ENCODE measurements around the gene USP15.

Gene USP15

GRCh38 chr12:62249419-62249818 is 10.8 kb upstream of the USP15 start:
- H3K27me3 ChIP-seq (ENCODE audit: control insufficient read depth, insufficient read depth, low read length), result no peaks in the 10 kb centered on the region

GRCh38 chr12:62250671-62251608 is 9.3 kb upstream of the USP15 start:
- Histone ChIP-seq H3K9me3 (ENCODE audit: control insufficient read depth, low read length) (no peaks in the 10 kb centered on the region), H3K27ac (no peak overlapping the region), H3K79me2 (no peaks in the 10 kb centered on the region), H2AFZ (no peak overlapping the region), H3K4me3 (ENCODE audit: low read depth, low read length) (no peak overlapping the region), H3K4me2 (ENCODE audit: low read length) (no peak overlapping the region), H3K9ac (no peak overlapping the region), H3K4me1 (no peaks in the 10 kb centered on the region), H3K27me3 (ENCODE audit: control insufficient read depth, insufficient read depth, low read length) (no peaks in the 10 kb centered on the region), H3K36me3 (ENCODE audit: control insufficient read depth, insufficient read depth, low read length) (no peaks in the 10 kb centered on the region)
- no peak for TF ChIP-seq CTCF (IDR thresholded peaks at IDR 0.05)

More at GRCh38 chr12:62249419-62249818, 10.8 kb upstream of the USP15 start:
- Histone ChIP-seq H3K79me2 (no peaks in the 10 kb centered on the region), H3K36me3 (ENCODE audit: control insufficient read depth, insufficient read depth, low read length) (no peaks in the 10 kb centered on the region), H2AFZ (no peak overlapping the region), H3K27ac (no peak overlapping the region), H3K9ac (no peak overlapping the region), H3K9me3 (ENCODE audit: control insufficient read depth, low read length) (no peaks in the 10 kb centered on the region), H3K4me1 (no peaks in the 10 kb centered on the region), H3K4me3 (ENCODE audit: low read depth, low read length) (no peak overlapping the region), H3K4me2 (ENCODE audit: low read length) (no peak overlapping the region)
- no peak for TF ChIP-seq CTCF (IDR thresholded peaks at IDR 0.05)

DNA sequence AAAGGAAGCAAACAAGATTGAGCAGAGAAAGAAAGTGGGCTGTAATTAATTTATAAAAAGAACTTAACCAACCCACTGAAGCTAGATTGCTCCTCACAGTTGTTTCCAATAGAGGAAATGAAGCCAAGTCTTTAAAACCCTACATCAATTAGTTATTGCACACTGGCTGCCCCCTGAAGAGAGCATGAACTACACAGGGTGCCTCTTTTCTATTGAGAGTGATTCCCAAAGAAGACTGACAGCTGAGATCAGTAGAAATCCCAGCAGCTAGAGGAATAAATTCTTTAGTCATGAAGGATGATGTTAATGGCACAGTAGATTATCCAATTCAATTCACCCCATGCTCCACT is 8.6 kb upstream of the USP15 start:
- H3K27ac ChIP-seq, result no peak overlapping the region
- no peak overlapping the region for H2AFZ ChIP-seq
- H3K36me3 ChIP-seq (ENCODE audit: control insufficient read depth, insufficient read depth, low read length), result no peaks in the 10 kb centered on the region
- H3K27me3 ChIP-seq (ENCODE audit: control insufficient read depth, insufficient read depth, low read length), result no peaks in the 10 kb centered on the region
- H3K4me2 ChIP-seq (ENCODE audit: low read length), result no peak overlapping the region
- no peak overlapping the region for H3K4me3 ChIP-seq (ENCODE audit: low read depth, low read length)
- no peaks in the 10 kb centered on the region for H3K9me3 ChIP-seq (ENCODE audit: control insufficient read depth, low read length)
- H3K9ac ChIP-seq, result no peak overlapping the region
- H3K4me1 ChIP-seq, result no peaks in the 10 kb centered on the region
- TF ChIP-seq CTCF (IDR thresholded peaks at IDR 0.05), result no peak
- no peaks in the 10 kb centered on the region for H3K79me2 ChIP-seq

GRCh38 chr12:62252576-62252975 is 7.6 kb upstream of the USP15 start:
- no peaks in the 10 kb centered on the region for H3K9me3 ChIP-seq (ENCODE audit: control insufficient read depth, low read length)
- no peak overlapping the region for H3K4me2 ChIP-seq (ENCODE audit: low read length)
- no peak overlapping the region for H3K27ac ChIP-seq
- no peaks in the 10 kb centered on the region for H3K36me3 ChIP-seq (ENCODE audit: control insufficient read depth, insufficient read depth, low read length)
- H2AFZ ChIP-seq, result no peak overlapping the region
- H3K79me2 ChIP-seq, result no peaks in the 10 kb centered on the region
- no peak overlapping the region for H3K4me3 ChIP-seq (ENCODE audit: low read depth, low read length)
- no peaks in the 10 kb centered on the region for H3K27me3 ChIP-seq (ENCODE audit: control insufficient read depth, insufficient read depth, low read length)
- no peaks in the 10 kb centered on the region for H3K4me1 ChIP-seq
- no peak for TF ChIP-seq CTCF (IDR thresholded peaks at IDR 0.05)
- H3K9ac ChIP-seq, result no peak overlapping the region

- TF ChIP-seq CTCF (IDR thresholded peaks at IDR 0.05), result no peak
- Histone ChIP-seq H3K9me3 (ENCODE audit: control insufficient read depth, low read length) (no peaks in the 10 kb centered on the region), H3K9ac (no peak overlapping the region), H3K4me2 (ENCODE audit: low read length) (no peak overlapping the region), H3K4me3 (ENCODE audit: low read depth, low read length) (no peak overlapping the region), H3K4me1 (no peaks in the 10 kb centered on the region), H2AFZ (no peak overlapping the region), H3K79me2 (no peaks in the 10 kb centered on the region), H3K27me3 (ENCODE audit: control insufficient read depth, insufficient read depth, low read length) (no peaks in the 10 kb centered on the region), H3K27ac (no peak overlapping the region), H3K36me3 (ENCODE audit: control insufficient read depth, insufficient read depth, low read length) (no peaks in the 10 kb centered on the region)
Measured at GRCh38 chr12:62254967-62255366, 5.2 kb upstream of the USP15 start.

Data from parathyroid adenoma (tissue), 2 donors.